GM19193 (cell line): Measurements from ENCODE around the gene MEAF6.
A peak's percentile ranks its signal among the peaks of the same experiment; 100 is the strongest.

Experiments
- POLR2A ChIP-seq: IDR thresholded peaks from 4 replicates; pipeline ENCODE4 v1.6.1; 2011; ENCODE audit not compliant: insufficient read depth, insufficient read length; ENCODE audit errors: extremely low read depth

Gene MEAF6

DNA sequence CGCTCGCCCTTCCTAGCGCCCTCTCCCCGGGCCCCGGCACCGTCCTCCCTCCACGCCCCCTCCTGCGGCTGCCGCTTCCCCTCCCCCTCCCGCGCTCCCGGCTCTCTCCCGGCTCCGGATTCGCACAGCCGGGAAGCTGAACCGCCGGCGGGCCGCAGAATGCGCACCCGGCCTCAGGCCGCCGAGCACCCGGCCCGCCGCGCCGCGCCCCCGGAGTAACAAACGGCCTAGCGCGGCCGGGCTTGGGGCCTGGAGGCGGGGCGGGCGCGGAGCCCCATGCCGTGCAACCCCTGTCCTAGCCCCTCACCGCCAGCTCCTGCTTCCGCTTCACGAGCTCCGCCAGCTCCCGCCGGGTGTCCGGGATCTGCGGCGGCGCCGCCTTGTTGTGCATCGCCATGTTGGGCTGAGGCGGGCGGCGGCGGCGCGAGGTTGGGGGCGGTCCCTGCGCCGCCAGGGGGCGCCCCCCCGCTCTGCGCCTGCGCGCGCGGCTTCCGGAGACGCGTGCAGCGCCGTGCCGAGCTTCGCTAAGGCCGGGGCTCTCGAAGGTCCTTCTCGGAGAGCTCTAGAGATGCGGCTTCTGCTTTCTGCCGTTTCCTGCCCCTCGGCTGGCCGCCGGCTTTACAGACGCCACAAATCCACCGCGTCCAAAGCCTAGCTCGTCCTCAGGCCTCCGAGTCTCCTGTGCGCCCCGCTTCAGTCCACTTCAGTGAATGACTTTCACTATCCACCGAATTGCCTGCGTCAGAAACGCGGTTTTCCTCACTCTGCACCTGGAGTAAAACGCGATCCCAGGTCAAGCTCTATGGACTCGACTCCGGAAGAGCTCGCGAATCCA lies at the start of gene MEAF6:
TSS of gene MEAF6 (minus strand) at position 417 of the 835 bp plus-strand sequence. CDS start at position 397, 20 bp downstream.
- TF ChIP-seq POLR2A, result peak; percentile 91

DNA sequence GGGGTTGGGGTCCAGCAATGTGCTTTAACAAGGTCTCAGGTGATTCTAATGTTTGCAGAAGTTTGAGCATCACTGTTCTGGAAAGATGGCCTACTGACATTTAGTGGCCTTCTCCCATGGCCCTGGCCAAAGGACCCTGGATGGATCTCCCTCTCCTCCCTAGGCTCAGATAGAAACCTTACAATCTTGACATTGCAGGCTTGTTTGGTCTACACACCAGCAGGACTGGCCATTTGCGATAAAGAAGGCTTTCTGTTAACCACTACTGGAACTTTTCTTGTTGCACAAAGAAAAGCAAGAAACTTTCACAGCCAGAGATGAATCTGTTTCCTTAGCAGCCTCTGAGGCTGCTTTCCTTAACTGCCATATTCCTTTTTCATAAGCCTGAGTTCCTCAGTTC lies 48.4 kb upstream of the MEAF6 start:
- no peak for TF ChIP-seq POLR2A

- no peak for TF ChIP-seq POLR2A
Measured at GRCh38 chr1:37561133-37562132, 46.9 kb upstream of the MEAF6 start.

DNA sequence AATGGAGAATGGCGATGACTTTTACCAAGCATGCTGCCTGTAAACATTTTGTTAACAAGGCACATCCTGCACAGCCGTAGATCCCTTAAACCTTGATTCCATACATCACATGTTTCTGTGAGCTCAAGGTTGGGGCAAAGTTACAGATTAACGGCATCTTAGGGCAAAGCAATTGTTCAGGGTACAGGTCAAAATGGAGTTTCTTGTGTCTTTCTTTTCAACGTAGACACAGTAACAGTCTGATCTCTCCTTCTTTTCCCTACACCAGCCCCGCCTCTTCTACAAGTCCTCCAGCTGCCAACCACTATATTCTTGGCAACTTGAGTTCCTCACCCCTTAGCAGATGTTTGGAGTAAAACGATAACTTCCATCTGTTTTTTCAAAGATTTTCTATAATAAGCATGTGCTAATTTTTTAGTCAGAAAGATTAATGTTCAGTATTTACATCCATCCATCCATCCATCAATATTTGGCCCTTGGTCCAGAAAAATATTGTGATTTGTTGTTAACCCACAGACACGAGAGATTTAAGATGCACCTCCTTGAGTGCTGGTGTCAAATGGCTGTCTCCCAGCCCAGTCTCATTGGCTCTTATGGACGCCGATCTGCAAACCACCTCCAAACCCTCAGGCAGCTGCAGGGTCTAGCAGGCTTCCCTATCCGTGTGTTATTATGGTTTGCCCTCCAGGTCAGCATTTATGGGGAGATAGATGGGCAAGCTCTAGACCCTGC lies 46.0 kb upstream of the MEAF6 start:
- no peak for TF ChIP-seq POLR2A

- TF ChIP-seq POLR2A, result no peak
Measured at GRCh38 chr1:37559080-37559479, 44.5 kb upstream of the MEAF6 start.

DNA sequence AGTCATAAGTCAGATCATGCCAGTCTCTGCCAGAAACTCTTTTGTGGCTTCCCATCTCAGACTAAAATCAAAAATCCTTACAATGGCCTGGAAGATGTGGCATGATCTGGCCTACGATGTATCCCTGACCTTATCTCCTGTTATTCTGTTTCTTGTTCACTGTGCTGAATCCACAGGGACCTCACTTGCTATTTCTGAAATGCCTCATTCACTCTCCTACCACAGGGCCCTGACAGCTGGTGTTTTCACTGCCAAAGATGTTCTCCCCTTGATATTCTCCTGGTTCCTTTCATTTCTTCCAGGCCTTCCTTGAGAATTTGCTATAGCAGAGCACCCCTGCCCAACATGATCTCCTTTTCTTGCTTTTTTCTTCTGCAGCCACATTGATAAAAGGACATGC lies 43.8 kb upstream of the MEAF6 start:
- no peak for TF ChIP-seq POLR2A

DNA sequence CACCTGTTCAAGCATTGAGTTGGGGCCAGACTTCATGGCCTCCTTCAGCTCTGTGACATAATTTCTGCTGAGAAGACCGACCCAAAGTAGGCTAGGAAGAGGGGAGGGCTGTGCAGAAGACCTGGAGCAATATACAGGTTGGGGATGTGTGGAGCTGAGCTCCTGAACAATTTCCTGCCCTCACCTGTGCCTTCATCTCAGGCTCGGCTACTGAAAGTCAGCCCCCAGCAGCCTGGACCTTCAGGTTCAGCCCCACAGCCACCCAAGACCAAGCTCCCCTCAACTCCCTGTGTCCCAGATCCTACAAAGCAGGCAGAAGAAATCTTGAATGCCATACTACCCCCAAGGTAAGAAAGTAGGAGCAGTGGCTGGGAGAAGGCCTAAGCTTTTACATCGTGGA lies 42.8 kb upstream of the MEAF6 start:
- TF ChIP-seq POLR2A, result no peak

GRCh38 chr1:37556712-37557196 lies 42.2 kb upstream of the MEAF6 start, which contains the start of gene DNALI1:
DNALI1 (plus strand) TSS chr1:37556940; CDS start chr1:37556995, 55 bp downstream.
- TF ChIP-seq POLR2A, result no peak

DNA sequence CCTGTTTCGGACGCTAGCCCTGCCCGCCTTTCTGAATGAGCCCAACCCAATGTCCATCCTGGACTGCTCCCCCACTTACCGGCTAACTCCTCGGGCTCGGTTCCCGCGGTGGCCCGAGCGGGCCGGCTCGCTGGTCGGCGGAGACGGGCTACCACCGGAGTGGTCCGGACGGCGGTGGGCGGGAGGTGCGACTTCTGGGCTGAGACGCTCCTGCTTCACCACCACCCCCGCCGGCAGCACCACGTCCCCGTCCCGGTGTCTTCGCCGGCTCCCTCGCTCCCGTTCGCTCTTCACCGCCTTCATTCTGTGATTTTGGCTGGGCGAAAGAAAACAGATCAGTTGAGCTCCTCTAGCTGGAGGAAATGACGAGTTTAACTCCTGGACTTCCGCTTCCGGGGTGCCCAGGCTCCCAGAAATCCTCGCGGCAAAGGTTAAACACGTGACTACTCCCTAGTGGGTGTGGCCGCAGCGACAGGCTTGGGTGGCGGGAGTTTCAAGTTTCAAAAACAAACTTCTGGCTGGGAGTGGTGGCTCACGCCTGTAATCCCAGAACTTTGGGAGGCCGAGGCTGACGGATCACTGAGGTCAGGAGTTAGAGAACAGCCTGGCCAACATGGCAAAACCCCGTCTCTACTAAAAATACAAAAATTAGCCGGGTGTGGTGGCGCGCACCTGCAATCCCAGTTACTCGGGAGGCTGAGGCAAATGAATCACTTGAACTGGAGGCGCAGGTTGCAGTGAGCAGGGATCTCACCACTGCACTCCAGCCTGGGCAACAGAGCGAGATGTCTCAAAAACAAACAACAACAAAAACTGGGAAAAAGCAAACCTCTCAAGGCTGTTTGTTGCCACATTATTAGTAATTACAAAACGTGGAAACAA lies 39.6 kb upstream of the MEAF6 start, which contains the start of gene SNIP1:
TSS of gene SNIP1 (minus strand) at position 367 of the 882 bp plus-strand sequence. CDS start at position 303, 64 bp downstream.
- TF ChIP-seq POLR2A, result peak; percentile 76

GRCh38 chr1:37553598-37553926 lies 39.0 kb upstream of the MEAF6 start:
- TF ChIP-seq POLR2A, result no peak

DNA sequence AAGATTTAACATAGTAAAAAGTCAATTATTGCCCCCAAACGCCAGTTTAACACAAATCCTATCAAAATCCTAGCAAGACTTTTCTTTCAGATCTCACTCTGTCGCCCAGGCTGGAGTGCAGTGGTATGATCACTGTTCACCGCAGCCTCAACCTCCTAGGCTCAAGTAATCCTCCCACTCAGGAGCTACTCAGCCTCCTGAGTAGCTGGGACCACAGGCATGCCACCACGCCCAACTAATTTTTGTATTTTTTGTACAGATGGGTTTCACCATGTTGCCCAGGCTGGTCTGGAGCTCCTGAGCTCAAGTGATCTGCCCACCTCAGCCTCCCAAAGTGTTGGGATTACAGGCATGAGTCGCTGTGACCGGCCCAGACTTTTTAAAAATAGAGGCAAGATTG lies 34.8 kb upstream of the MEAF6 start:
- TF ChIP-seq POLR2A, result no peak

- no peak for TF ChIP-seq POLR2A
Measured at GRCh38 chr1:37545019-37545418, 30.5 kb upstream of the MEAF6 start.

DNA sequence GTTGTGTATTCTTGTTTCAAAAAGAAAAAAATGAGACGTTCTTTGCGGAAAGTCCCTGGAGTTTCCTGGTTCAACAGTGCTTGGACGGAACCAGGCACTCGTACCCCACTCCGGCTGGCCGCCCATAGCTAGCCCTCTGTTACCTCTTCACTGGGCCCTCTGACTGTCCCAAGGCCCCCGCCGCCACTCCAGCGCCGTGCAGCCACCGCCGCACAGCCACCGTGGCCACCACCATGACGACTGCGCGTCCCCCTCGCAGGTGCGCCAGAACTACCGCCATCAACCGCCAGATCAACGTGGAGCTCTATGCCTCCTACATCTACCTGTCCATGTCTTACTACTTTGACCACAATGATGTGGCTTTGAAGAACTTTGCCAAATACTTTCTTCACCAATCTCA lies 30.0 kb upstream of the MEAF6 start:
- no peak for TF ChIP-seq POLR2A
